ENCODE data around the gene USP22.

Gene USP22

GRCh38 chr17:20989481-20989880, 53.3 kb downstream of the USP22 start:
- Histone ChIP-seq H3K36me3 (ENCODE audit: low read length) (no peaks in the 10 kb centered on the region), H3F3A (ENCODE audit: insufficient read depth) (no peaks in the 10 kb centered on the region), H2AFZ (ENCODE audit: low read depth, low read length, severe bottlenecking) (no peak overlapping the region), H3K4me2 (ENCODE audit: low read depth, low read length, poor library complexity, severe bottlenecking) (no peak overlapping the region), H4K20me1 (ENCODE audit: low read depth, low read length) (no peaks in the 10 kb centered on the region), H3K9me2 (replicated peaks; ENCODE audit: insufficient read depth, low read length) (no peaks in the 10 kb centered on the region), H3K9me3 (ENCODE audit: insufficient read depth, low read length) (no peaks in the 10 kb centered on the region), H3K27ac (ENCODE audit: low read depth, low read length) (no peak overlapping the region), H3K4me3 (ENCODE audit: insufficient read depth, low read length, poor library complexity, severe bottlenecking) (no peak overlapping the region), H3K9ac (ENCODE audit: low read length) (no peak overlapping the region), H3K79me2 (ENCODE audit: insufficient read depth, low read length) (no peaks in the 10 kb centered on the region), H3K27me3 (ENCODE audit: low read length) (no peaks in the 10 kb centered on the region)
- TF ChIP-seq CTCF (IDR thresholded peaks at IDR 0.05; ENCODE audit: insufficient read depth, low read length, poor library complexity, severe bottlenecking), result no peak
- TF ChIP-seq EZH2phosphoT487 (conservative IDR thresholded peaks at IDR 0.05; ENCODE audit: low read length), result no peak

DNA sequence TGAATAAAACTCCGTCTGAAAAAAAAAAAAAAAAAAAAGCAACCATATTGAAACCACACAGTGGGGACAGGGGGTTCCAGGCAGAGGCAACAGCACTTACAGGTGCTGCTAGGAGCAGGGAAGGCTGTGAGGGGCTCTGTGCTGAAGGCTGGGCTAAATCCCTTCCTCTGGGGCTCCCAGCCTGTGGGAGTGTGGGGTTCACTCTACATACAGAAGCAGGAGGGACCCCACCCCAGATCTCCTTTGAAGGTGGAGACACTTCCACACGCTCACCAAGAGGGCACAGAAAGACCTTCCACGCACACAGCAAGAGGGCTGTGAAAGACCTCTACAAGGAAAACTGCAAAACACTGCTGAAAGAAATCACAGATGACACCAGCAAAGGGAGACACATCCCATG, 53.9 kb downstream of the USP22 start:
- Histone ChIP-seq H4K20me1 (ENCODE audit: low read depth, low read length) (no peaks in the 10 kb centered on the region), H3K9ac (ENCODE audit: low read length) (no peak overlapping the region), H3K27ac (ENCODE audit: low read depth, low read length) (no peak overlapping the region), H3K27me3 (ENCODE audit: low read length) (no peaks in the 10 kb centered on the region), H3F3A (ENCODE audit: insufficient read depth) (no peaks in the 10 kb centered on the region), H2AFZ (ENCODE audit: low read depth, low read length, severe bottlenecking) (no peak overlapping the region), H3K9me2 (replicated peaks; ENCODE audit: insufficient read depth, low read length) (no peaks in the 10 kb centered on the region), H3K4me2 (ENCODE audit: low read depth, low read length, poor library complexity, severe bottlenecking) (no peak overlapping the region), H3K4me3 (ENCODE audit: insufficient read depth, low read length, poor library complexity, severe bottlenecking) (no peak overlapping the region), H3K9me3 (ENCODE audit: insufficient read depth, low read length) (no peaks in the 10 kb centered on the region), H3K79me2 (ENCODE audit: insufficient read depth, low read length) (no peaks in the 10 kb centered on the region), H3K36me3 (ENCODE audit: low read length) (no peaks in the 10 kb centered on the region)
- TF ChIP-seq CTCF (IDR thresholded peaks at IDR 0.05; ENCODE audit: insufficient read depth, low read length, poor library complexity, severe bottlenecking) (no peak), EZH2phosphoT487 (conservative IDR thresholded peaks at IDR 0.05; ENCODE audit: low read length) (no peak)

GRCh38 chr17:20988001-20988636, 54.7 kb downstream of the USP22 start:
- Histone ChIP-seq H3K27me3 (ENCODE audit: low read length) (no peaks in the 10 kb centered on the region), H3K9ac (ENCODE audit: low read length) (no peak overlapping the region), H3K9me3 (ENCODE audit: insufficient read depth, low read length) (no peaks in the 10 kb centered on the region), H3K9me2 (replicated peaks; ENCODE audit: insufficient read depth, low read length) (no peaks in the 10 kb centered on the region), H2AFZ (ENCODE audit: low read depth, low read length, severe bottlenecking) (no peak overlapping the region), H3K4me3 (ENCODE audit: insufficient read depth, low read length, poor library complexity, severe bottlenecking) (no peak overlapping the region), H3F3A (ENCODE audit: insufficient read depth) (no peaks in the 10 kb centered on the region), H3K79me2 (ENCODE audit: insufficient read depth, low read length) (no peaks in the 10 kb centered on the region), H3K27ac (ENCODE audit: low read depth, low read length) (no peak overlapping the region), H4K20me1 (ENCODE audit: low read depth, low read length) (no peaks in the 10 kb centered on the region), H3K4me2 (ENCODE audit: low read depth, low read length, poor library complexity, severe bottlenecking) (no peak overlapping the region), H3K36me3 (ENCODE audit: low read length) (no peaks in the 10 kb centered on the region)
- TF ChIP-seq EZH2phosphoT487 (conservative IDR thresholded peaks at IDR 0.05; ENCODE audit: low read length) (no peak), CTCF (IDR thresholded peaks at IDR 0.05; ENCODE audit: insufficient read depth, low read length, poor library complexity, severe bottlenecking) (no peak)

Measured in SU-DHL-6 (cell line).